ENCODE results near the gene RIC8A. TPM values are rescaled to one million over a fixed set of nuclear protein-coding genes. Genes with fewer than 3 reads are reported as not detected.
A peak's percentile ranks its signal among the peaks of the same experiment; 100 is the strongest.

The RIC8A gene
- total RNA-seq, 2 experiments from 2014 or later = 74.9 to 85.0 TPM

DNA sequence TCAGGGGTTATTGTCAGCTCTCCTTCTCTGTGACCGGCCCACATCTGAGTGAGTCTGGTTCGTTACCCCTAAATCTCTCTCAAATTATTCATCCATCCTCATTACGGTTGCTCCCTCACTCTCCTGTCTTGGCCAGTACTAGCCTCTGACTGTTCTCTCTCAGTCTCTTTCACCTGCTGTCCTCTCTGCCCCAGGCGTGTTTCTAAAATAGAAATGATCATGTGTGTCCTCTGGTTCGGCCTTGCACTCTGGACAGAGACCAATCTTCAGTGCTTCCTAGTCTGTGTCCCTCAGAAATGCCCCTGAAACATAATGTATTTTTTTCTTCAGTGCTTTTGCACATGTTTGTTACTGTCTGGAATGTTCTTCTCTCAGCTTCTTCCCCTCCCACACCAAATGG is 34.1 kb downstream of the RIC8A start:
- H3K4me1 Mint-ChIP-seq (ENCODE audit: low read depth) = peaks cover 47% of the 10 kb centered on the region
- CTCF ChIA-PET = interaction anchor here (1.3 to 1.7 kb wide), 2 partner anchors 9 to 10 kb away, joined by 4 to 8 read pairs; no protein-coding TSS in a partner anchor
- peaks cover 53% of the 10 kb centered on the region for H3K36me3 Mint-ChIP-seq (ENCODE audit: low read depth)
- intact Hi-C loops (cut with micrococcal nuclease) = loop anchor here (1.0 kb wide), 1 partner anchor 10 kb away; no protein-coding TSS in a partner anchor
- H3K27ac Mint-ChIP-seq = peak overlapping the region; percentile 10
- H3K27me3 Mint-ChIP-seq (ENCODE audit: low read depth) = no peaks in the 10 kb centered on the region
- H3K9me3 Mint-ChIP-seq = no peaks in the 10 kb centered on the region
- no peak for DNase-seq
- no peak overlapping the region for H3K4me3 Mint-ChIP-seq

DNA sequence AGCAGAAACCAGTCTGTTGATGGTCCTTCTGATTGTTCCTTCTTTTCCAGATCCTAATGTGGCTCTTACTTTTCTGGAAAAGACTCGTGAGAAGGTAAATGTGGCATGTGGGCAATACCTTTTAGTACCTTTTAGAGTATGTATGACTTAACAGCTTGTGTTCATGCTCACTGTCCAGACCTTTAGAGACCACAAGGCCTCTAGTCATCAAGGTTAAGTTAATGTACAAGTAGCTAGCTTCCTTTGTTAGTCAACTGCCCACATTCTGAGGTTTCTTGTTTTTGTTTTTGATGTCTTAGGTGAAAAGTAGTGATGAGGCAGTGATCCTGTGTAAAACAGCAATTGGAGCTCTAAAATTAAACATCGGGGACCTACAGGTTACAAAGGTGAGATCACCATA is 36.9 kb downstream of the RIC8A start:
- Mint-ChIP-seq H3K27me3 (ENCODE audit: low read depth) (no peaks in the 10 kb centered on the region), H3K27ac (no peak overlapping the region), H3K9me3 (no peaks in the 10 kb centered on the region), H3K4me1 (ENCODE audit: low read depth) (peaks cover 36% of the 10 kb centered on the region), H3K4me3 (no peak overlapping the region), H3K36me3 (ENCODE audit: low read depth) (peaks cover 71% of the 10 kb centered on the region)
- intact Hi-C loops (cut with micrococcal nuclease) = no loop called here
- no peak for DNase-seq
- CTCF ChIA-PET = interaction anchor here (0.7 kb wide), 1 partner anchor 204 kb away, joined by 3 read pairs; no protein-coding TSS in a partner anchor

DNA sequence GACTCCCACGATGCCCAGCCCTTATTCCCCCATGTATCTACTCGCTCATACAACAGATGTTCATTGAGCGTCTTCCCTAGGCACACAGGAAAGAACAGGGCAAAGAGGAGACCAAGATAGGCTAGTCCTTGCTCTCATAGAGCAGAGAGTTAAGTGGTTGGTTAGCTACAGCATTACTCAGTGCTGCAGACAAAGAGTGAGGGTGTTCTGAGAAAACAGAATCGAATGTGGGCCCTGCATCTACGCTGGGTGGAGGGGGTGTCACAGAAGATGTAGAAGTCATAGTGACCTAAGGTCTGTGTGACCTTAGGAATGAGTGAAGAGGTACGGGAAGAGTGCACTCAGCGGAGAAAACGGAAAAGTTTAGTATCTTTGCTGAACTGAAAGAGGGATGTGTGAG is 41.6 kb downstream of the RIC8A start:
- no peak for DNase-seq
- intact Hi-C loops (cut with micrococcal nuclease) = no loop called here
- Mint-ChIP-seq H3K27ac (no peak overlapping the region), H3K9me3 (no peaks in the 10 kb centered on the region), H3K4me1 (ENCODE audit: low read depth) (peaks cover 15% of the 10 kb centered on the region), H3K4me3 (no peak overlapping the region), H3K36me3 (ENCODE audit: low read depth) (peaks cover 62% of the 10 kb centered on the region), H3K27me3 (ENCODE audit: low read depth) (no peaks in the 10 kb centered on the region)
- CTCF ChIA-PET = interaction anchor here (1.1 to 3.6 kb wide), 6 partner anchors 12 to 114 kb away, joined by 3 to 28 read pairs (median 8); partner anchors contain the start of gene PSMD13

DNA sequence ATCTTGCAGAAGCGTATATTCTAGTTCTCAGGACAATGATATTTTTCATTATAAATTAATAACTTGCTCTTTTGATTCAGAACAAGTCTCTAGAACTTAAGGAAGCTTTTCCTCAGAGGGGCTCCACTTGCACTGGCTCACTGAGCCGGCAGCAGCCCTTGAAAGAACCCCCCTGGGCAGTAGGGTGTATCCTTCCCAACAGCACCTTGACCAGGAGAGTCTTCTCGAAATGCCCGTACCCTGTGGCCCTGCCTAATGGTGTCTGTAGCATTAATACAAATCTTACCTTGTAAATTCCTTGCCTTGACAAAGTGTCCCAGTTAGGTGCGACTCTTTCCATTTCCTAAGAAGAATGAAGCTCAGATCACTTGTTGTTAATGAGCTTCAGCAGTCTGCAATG is 42.8 kb downstream of the RIC8A start:
- intact Hi-C loops (cut with micrococcal nuclease) = loop anchor here (1.0 to 2.0 kb wide), 5 partner anchors 19 to 107 kb away; no protein-coding TSS in a partner anchor
- Mint-ChIP-seq H3K36me3 (ENCODE audit: low read depth) (peaks cover 56% of the 10 kb centered on the region), H3K27ac (peak overlapping the region; percentile 81), H3K4me1 (ENCODE audit: low read depth) (peaks cover 13% of the 10 kb centered on the region), H3K4me3 (no peak overlapping the region), H3K9me3 (no peaks in the 10 kb centered on the region), H3K27me3 (ENCODE audit: low read depth) (no peaks in the 10 kb centered on the region)
- CTCF ChIA-PET = interaction anchor here (0.6 to 3.6 kb wide), 33 partner anchors 8 to 231 kb away, joined by 3 to 28 read pairs (median 8); partner anchors contain the start of genes BET1L, IFITM2, NLRP6 and PSMD13
- no peak for DNase-seq

DNA sequence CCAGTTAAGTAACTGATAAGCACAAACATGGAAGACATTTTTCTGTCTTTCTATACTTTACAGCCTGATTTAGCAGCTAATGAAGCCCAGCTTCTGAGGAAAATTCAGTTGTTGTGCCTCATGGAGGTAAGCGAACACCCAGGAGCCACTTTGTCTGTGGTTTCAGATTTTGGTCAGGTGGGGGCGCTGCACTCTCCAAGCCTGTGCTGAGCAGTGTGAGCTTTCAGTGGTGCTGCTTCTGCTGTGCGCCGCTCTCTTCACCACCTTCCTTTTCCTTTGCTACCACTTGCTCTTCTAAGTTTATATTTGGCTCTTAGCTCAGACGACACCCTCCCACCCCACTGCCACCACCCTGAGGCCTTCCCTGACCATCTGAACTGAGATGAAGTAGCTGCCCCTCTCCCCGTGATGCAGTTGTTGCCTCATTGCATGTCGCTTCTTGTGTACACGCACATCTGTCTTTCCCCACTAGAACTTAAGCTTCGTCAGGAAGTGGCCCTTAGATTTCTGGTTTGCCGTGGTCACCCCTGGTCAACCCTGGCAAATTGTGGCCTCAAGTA is 43.3 kb downstream of the RIC8A start:
- H3K36me3 Mint-ChIP-seq (ENCODE audit: low read depth) = peaks cover 50% of the 10 kb centered on the region
- H3K4me3 Mint-ChIP-seq = no peak overlapping the region

DNA sequence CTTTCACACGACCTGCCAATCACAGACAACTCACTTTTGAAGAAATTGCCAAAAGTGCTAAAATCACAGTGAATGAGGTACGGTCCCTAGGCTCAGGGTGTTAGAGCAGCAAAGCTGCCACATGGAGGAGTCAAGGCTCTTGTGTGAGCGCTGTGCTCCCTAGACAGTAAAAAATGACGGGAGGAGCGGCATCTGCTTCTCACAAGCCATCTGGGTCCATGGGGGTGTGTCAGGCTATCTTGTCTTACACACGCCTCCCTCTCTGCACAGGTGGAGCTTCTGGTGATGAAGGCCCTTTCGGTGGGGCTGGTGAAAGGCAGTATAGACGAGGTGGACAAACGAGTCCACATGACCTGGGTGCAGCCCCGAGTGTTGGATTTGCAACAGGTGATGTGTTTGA is 44.0 kb downstream of the RIC8A start:
- Mint-ChIP-seq H3K27me3 (ENCODE audit: low read depth) (no peaks in the 10 kb centered on the region), H3K4me3 (no peak overlapping the region), H3K27ac (no peak overlapping the region), H3K9me3 (no peaks in the 10 kb centered on the region), H3K4me1 (ENCODE audit: low read depth) (peaks cover 13% of the 10 kb centered on the region), H3K36me3 (ENCODE audit: low read depth) (peaks cover 43% of the 10 kb centered on the region)
- no peak for DNase-seq
- CTCF ChIA-PET = interaction anchor here (0.9 to 3.6 kb wide), 29 partner anchors 9 to 198 kb away, joined by 3 to 28 read pairs (median 8); partner anchors contain the start of genes BET1L, IFITM2, IFITM5 and NLRP6
- intact Hi-C loops (cut with micrococcal nuclease) = loop anchor here (1.0 to 2.0 kb wide), 4 partner anchors 9 to 105 kb away; no protein-coding TSS in a partner anchor

More for the DNA sequence above, 43.3 kb downstream of the RIC8A start:
- Mint-ChIP-seq H3K4me1 (ENCODE audit: low read depth) (peaks cover 13% of the 10 kb centered on the region), H3K27ac (peak overlapping the region; percentile 81), H3K9me3 (no peaks in the 10 kb centered on the region), H3K27me3 (ENCODE audit: low read depth) (no peaks in the 10 kb centered on the region)
- CTCF ChIA-PET = interaction anchor here (0.7 to 3.6 kb wide), 34 partner anchors 9 to 231 kb away, joined by 3 to 28 read pairs (median 8); partner anchors contain the start of genes BET1L, IFITM2, IFITM5 and NLRP6
- DNase-seq = peak; percentile 93
- intact Hi-C loops (cut with micrococcal nuclease) = loop anchor here (1.0 to 2.0 kb wide), 6 partner anchors 9 to 106 kb away; no protein-coding TSS in a partner anchor

DNA sequence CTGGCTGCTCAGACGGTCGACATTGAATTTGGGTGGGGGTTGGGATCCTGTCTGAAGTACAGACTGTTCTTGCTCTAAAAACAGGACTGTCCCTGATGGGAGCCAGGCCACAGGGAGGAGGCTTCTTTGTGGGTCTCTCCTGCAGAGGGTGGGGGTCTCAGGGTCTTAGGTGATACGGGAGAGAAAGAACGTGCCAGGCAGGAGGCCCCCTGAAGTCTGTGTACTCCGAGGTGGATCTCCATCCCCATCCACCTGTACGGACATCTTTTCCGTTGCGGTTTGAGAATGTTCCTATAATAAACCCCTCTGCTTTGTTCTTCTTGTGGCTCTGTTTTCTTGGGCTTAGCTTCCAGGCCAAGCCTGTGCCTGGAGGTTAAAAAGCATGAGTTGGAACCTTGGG is 45.2 kb downstream of the RIC8A start:
- H3K9me3 Mint-ChIP-seq = no peaks in the 10 kb centered on the region

DNA sequence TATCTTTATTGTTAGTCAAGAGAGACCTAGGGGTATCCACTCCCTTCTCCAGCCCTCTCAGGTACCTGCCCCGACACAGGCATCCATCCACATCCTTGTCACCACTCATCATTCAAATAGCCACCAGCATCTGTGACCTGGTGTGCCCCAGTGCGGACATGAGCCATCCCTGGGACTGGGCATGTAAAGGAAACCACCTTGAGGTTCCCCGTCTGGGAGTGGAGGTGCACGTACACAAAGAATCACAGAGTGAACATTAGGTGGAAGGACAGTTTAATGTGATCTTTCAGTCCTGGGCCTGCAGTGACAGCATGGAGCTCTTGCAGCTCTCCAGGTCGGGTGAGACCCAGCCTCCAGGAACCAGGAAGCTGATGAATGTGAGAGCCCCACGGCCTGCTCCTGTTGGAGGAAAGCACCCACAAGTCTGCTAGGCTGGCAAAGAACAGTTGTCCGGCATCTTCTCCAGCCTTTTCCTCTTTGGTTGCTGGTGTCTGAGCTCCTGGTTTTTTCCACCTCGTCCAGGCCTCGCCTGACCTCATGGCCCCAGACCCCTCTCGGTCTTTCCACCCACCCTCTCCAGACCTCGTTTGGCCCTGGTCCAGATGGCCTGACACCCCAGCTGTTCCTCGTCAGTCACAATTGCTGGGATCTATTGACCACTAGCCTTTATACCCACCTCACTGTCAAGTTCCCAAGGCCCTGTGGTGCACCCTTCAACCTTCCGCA is 45.8 kb downstream of the RIC8A start:
- Mint-ChIP-seq H3K9me3 (no peaks in the 10 kb centered on the region), H3K4me1 (ENCODE audit: low read depth) (peaks cover 13% of the 10 kb centered on the region)
- CTCF ChIA-PET = interaction anchor here (0.7 to 1.1 kb wide), 3 partner anchors 8 to 56 kb away, joined by 3 to 4 read pairs (median 3); no protein-coding TSS in a partner anchor

More for the DNA sequence above, 45.2 kb downstream of the RIC8A start:
- H3K4me1 Mint-ChIP-seq (ENCODE audit: low read depth) = peaks cover 13% of the 10 kb centered on the region
- peaks cover 34% of the 10 kb centered on the region for H3K36me3 Mint-ChIP-seq (ENCODE audit: low read depth)
- no peak for DNase-seq
- CTCF ChIA-PET = interaction anchor here (1.1 to 3.6 kb wide), 5 partner anchors 9 to 111 kb away, joined by 3 to 25 read pairs (median 8); no protein-coding TSS in a partner anchor
- no peak overlapping the region for H3K27ac Mint-ChIP-seq
- intact Hi-C loops (cut with micrococcal nuclease) = no loop called here
- no peak overlapping the region for H3K4me3 Mint-ChIP-seq
- H3K27me3 Mint-ChIP-seq (ENCODE audit: low read depth) = no peaks in the 10 kb centered on the region

DNA sequence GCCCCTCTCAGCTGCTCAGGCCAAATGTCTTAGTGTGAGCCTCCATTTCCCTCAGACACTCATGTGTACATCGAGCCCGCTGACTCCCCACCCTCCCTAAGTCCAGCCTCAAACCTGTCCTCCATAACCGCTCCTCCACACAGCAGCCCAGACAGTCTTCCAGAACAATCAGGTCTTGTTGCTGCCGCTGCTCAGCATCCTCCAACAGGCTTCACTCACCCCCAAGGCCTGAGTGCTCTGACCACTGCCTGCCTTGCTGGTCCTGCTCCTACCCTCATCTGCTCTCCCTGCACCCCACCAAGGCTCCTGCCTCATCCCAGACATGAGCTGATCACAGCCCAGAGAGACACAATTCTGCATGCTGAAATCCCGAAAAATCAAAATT is 46.4 kb downstream of the RIC8A start:
- Mint-ChIP-seq H3K4me3 (no peak overlapping the region), H3K27me3 (ENCODE audit: low read depth) (no peaks in the 10 kb centered on the region), H3K9me3 (no peaks in the 10 kb centered on the region), H3K36me3 (ENCODE audit: low read depth) (peaks cover 26% of the 10 kb centered on the region), H3K4me1 (ENCODE audit: low read depth) (peaks cover 13% of the 10 kb centered on the region), H3K27ac (no peak overlapping the region)
- CTCF ChIA-PET = interaction anchor here (0.7 to 1.1 kb wide), 3 partner anchors 7 to 57 kb away, joined by 3 to 4 read pairs (median 3); no protein-coding TSS in a partner anchor
- intact Hi-C loops (cut with micrococcal nuclease) = no loop called here
- no peak for DNase-seq

More for the DNA sequence above, 45.8 kb downstream of the RIC8A start:
- Mint-ChIP-seq H3K36me3 (ENCODE audit: low read depth) (peaks cover 30% of the 10 kb centered on the region), H3K27ac (no peak overlapping the region), H3K27me3 (ENCODE audit: low read depth) (no peaks in the 10 kb centered on the region), H3K4me3 (no peak overlapping the region)
- no peak for DNase-seq
- intact Hi-C loops (cut with micrococcal nuclease) = no loop called here

DNA sequence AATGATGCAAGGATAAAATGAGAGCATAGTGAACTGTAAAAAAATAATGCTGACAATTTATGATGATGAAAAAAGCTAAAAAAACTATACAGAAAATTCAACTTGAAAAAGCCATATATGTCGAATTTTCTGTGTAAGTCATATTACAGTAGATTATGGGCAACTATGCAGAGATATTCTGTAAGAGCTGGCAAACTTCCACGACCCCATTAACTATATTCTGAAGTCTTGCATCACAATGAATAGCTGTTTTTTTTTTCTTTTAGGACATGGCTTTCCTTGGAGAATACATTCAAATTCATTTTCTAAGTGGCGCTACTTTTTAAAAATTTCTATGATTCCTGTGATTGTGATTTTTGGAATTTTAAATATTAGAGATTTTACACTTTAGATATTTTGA is 47.7 kb downstream of the RIC8A start:
- H3K27ac Mint-ChIP-seq = no peak overlapping the region
- intact Hi-C loops (cut with micrococcal nuclease) = no loop called here
- CTCF ChIA-PET = no interaction called here
- no peaks in the 10 kb centered on the region for H3K27me3 Mint-ChIP-seq (ENCODE audit: low read depth)
- H3K9me3 Mint-ChIP-seq = no peaks in the 10 kb centered on the region
- DNase-seq = no peak
- no peak overlapping the region for H3K4me3 Mint-ChIP-seq
- peaks cover 20% of the 10 kb centered on the region for H3K36me3 Mint-ChIP-seq (ENCODE audit: low read depth)
- H3K4me1 Mint-ChIP-seq (ENCODE audit: low read depth) = peaks cover 8% of the 10 kb centered on the region

DNA sequence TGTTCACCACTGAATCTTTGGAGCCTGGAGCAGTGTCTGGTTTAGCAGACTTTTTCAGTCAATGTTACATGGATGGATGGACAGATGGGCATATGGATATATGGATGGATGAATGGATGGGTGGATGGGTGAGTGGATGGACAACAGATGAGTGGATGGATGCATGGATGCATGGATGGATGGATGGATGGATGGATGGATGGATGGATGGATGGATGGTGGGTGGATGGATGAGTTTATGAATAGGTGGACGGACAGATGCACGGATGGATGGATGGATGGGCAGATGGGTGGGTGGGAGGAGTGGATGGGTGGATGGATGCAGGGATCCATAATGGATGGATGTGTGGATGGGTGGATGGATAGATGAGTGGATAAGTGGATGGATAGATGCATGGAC is 48.3 kb downstream of the RIC8A start:
- intact Hi-C loops (cut with micrococcal nuclease) = no loop called here
- H3K36me3 Mint-ChIP-seq (ENCODE audit: low read depth) = peaks cover 15% of the 10 kb centered on the region
- no peak overlapping the region for H3K4me3 Mint-ChIP-seq
- no peak for DNase-seq
- no peak overlapping the region for H3K27ac Mint-ChIP-seq
- H3K4me1 Mint-ChIP-seq (ENCODE audit: low read depth) = peaks cover 3% of the 10 kb centered on the region
- CTCF ChIA-PET = no interaction called here
- no peaks in the 10 kb centered on the region for H3K9me3 Mint-ChIP-seq
- H3K27me3 Mint-ChIP-seq (ENCODE audit: low read depth) = no peaks in the 10 kb centered on the region

DNA sequence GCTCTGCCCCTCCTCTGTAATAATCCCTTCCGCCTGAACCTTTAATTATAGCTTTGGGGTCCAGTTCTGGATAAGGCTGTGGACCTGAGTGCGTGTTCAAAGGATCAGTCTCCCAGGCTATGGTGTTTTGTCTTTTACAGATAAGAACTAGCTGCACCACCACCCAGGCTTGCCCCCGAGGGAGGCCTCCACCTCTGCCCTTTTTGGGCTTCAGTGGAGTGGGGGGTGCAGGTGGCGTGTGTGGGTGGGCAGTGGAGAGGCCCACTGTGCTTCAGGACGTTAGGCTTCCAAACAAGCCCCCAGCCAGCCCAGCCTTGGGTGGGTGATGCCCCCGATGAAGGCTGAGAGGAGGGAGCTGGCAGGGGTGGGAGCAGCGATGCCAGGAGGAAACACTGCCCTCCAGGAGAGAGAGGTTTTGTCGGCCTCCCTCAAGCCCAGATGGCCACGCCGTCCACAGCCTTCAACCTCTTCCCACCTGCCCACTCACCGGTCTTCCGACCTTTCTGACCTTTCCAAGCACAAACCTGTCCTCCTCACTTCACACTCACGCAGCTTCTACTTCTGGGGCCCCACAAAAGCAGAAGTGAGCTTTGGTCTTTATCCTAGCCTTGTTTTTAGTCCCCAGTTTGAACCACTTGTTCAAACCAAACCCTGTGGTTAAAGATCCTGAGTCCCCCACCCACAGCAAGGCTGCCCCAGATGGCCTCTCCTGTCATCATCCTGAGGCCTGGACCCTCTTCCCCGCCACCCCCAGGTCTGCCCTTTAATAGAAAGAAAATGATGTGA is 49.6 kb downstream of the RIC8A start:
- DNase-seq = no peak
- Mint-ChIP-seq H3K36me3 (ENCODE audit: low read depth) (peaks cover 9% of the 10 kb centered on the region), H3K27ac (no peak overlapping the region)

More for the DNA sequence above, 49.6 kb downstream of the RIC8A start:
- H3K27me3 Mint-ChIP-seq (ENCODE audit: low read depth) = no peaks in the 10 kb centered on the region
- intact Hi-C loops (cut with micrococcal nuclease) = no loop called here
- H3K4me3 Mint-ChIP-seq = no peak overlapping the region
- H3K9me3 Mint-ChIP-seq = no peaks in the 10 kb centered on the region
- H3K4me1 Mint-ChIP-seq (ENCODE audit: low read depth) = no peaks in the 10 kb centered on the region
- CTCF ChIA-PET = no interaction called here

Measured in activated naive CD4-positive, alpha-beta T cell treated with anti-CD3 and anti-CD28 coated beads for 36 hours (primary cell).